IMR-90 (cell line): Measurements from ENCODE around the gene SF3B2.

Source experiments
- FOS ChIP-seq: fragments of 150-350 bp; IDR thresholded peaks from 2 replicates; pipeline ENCODE4 v1.6.1; 2016; ENCODE audit warnings: low read depth, low read length
- POLR2A ChIP-seq: IDR thresholded peaks from 2 replicates; pipeline ENCODE4 v1.6.1; 2012; ENCODE audit warnings: mild to moderate bottlenecking, low read depth, low read length

DNA sequence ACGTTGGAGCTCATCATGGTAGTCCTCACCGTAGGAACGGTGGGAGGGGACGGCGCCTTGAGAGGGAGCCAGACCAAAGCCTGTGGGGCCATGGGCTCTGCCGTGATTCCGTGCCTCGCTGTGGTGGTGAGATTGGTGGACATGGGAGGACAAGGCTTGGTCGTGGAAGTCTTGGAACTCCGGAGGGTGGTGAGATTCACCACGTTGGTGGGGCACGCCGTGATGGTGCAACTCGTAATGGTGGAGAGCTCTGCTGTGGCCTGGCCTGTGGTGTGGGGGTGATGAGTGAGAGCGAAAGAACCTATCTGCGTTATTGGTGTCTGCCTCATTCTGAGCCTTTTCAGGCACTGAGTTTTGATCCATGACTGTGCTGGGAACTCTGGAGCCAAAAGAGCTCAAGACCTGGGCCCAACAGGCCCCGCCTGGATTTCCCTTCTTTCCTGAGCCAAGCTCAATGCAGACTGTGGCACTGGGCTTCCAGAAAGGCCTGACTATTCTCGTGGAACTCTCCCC, 26.1 kb upstream of the SF3B2 start, which contains the start of gene CATSPER1:
- TF ChIP-seq POLR2A (no peak), FOS (no peak)
